HG03097 (cell line): Measurements from ENCODE around the gene IFITM1.

ENCODE experiments used
- ATAC-seq: cut with Tn5 transposase; IDR thresholded peaks from one replicate; pipeline ENCODE4 v1.9.1; 2021; ENCODE audit not compliant: unreplicated experiment, low FRiP score

IFITM1 gene

DNA sequence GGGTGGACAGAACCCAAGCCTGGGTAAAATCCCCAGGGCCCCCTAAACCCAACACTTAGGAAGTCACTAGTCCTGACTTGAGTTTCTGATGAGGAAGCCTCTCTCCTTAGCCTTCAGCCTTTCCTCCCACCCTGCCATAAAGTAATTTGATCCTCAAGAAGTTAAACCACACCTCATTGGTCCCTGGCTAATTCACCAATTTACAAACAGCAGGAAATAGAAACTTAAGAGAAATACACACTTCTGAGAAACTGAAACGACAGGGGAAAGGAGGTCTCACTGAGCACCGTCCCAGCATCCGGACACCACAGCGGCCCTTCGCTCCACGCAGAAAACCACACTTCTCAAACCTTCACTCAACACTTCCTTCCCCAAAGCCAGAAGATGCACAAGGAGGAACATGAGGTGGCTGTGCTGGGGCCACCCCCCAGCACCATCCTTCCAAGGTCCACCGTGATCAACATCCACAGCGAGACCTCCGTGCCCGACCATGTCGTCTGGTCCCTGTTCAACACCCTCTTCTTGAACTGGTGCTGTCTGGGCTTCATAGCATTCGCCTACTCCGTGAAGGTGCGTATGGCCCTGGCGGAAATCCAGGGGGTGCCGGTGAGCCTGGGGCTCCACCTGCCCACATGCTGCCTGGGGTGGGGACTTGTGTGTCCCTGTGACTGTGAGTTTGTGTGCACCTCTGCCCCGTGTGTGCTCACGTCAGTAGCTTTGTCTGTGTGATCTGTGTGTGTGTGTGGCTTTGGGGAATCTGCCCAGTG, at the start of gene IFITM1:
Gene IFITM1 (plus strand): TSS at position 254 of the 767 bp plus-strand sequence. CDS start 131 bp downstream, at position 385.
- no peak for ATAC-seq

DNA sequence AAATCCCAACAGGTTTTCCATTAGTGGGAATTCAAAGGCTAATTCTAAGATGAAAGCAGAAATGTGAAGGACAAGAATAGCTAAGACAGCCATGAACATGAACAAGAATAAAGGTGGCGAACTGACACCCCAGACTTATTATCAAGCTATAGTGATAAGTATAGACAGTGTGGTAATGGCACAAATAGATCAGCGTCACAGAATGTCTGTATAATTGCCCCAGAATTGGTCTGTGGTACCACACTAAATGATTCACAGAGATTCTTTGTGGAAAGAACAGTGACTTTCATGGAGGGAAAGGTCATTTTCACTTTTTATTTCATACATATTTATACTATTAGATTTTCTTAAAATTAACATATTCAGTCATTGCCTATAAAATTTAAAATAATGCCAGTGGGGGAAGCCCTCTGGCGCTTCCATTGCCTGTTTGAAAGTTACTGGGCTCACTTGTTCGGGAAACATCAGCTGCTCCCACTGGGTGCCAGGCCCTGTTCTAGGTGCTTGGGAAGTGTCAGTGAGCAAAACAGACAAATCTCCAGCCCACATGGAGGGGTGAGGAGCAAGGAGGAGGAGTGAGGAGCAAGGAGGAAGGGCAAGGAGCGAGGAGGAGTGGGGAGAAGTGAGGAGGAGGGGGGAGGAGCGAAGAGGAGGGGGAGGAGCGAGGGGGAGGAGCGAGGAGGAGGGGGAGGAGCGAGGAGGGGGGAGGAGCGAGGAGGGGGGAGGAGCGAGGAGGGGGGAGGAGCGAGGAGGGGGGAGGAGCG, 47.0 kb upstream of the IFITM1 start:
- ATAC-seq = no peak

DNA sequence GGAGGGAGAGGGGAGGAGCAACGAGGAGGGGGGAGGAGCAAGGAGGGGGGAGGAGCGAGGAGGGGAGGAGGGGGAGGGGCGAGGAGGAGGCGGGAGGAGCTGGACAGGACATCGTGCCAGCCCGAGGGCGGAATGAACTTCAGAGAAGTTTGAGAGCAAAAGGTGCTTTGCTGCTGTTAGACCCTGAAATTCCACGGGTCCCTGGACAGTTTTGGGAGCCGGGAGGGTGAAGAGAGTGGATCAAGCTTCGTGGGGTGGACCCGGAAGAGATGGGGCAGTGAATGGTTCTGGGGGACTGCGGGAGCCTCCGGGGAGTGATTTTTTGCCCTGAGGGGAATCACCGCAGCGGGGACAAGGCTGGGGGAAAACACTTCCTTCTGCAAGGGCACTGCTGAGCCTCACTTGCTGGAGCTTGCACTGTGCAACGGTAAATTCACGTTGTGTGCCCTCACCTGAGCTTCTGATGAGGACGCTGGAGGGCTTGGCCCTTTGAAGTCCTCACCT, 46.3 kb upstream of the IFITM1 start:
- no peak for ATAC-seq

DNA sequence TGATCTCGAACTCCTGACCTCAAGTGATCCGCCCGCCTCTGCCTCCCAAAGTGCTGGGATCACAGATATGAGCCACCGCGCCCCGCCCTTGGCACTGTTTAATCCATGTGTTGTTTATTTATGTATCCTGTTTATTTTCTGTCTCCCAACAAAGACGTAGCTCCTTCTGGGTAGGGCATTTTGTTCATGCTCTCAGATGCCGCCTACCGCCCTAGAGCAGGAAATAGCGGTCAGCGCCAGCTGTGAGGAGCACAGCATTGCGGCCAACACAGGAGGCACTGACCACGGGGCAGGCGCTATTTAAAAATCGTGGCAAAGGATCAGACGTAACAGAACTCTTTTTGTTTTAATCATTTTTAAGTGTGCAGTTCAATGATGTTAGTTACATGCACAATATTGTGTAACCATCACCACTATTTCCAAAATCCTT, 45.1 kb upstream of the IFITM1 start:
- peak; percentile 46 for ATAC-seq

DNA sequence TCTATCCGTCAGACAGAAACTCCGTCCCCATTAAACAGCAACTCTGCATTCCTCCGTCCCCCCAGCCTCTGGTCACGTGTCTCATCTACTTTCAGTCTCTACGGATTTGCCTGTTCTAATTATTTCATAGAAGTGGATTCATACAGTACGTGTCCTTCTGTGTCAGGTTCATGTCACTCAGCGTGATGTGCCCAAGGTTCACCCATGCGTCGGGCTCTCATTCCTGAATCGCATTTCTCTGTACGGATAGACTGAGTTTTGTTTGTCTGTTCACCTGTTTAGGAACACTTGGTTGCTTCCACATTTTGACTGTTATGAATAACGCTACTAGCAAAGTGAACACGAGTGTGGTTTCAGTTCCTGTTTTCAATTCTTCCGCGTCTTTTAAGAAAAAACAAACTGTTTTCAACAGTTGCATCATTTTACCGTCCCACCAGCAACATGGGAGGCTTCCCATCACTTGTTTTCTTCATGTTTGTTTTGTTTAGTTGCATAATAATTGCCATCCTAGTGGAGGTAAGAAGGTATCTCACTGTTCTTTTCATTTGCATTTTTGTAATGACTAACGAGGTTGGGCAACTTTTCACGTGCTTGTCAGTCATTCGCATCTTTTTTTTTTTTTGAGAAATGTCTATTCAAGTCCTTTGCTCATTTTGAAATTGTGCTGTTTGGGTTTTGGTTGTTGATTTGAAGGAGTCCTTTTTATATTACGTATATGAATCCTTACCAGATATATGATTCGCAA, 44.5 kb upstream of the IFITM1 start:
- peak; percentile 62 for ATAC-seq

DNA sequence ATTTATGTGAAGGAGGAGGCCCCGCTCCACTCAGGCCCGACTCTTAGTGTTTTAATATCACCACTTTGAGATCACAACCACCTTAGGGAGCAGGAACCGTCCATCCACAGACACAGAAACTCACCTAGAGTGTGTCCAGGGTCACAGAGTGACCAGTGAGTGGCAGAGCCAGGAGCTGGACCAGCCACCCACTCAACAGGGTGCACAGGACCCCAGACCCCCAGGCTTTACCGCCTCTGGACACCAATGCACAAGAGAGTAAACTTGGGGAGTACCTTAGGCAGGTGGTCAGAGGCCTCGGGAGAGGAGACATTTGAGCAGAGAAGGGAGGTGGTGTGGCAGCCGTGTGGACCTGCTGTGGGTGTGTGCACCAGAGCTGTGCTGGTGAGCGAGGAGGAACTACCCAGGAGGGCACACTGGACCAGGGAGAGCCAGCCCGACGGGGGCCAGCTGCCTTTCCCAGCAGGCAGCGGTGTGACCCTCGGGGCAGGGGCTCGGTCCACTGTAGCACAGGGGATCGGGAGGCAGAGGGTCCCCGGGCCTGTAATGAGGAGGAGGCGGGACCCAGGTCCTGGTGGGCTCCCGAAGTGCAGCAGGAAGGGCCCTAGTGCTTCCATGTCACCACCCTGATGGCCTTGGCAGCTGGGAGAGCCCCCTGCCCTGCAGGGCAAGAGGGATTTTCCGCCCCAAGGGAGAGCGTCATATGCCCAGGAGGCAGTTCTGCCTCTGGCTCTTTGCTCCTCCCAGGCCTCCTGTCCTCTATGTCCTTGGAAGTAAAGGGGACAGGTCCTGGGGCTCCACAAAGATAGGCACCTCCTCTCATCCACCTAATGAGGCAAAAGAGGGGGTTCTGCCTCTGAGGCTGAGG, 43.2 kb upstream of the IFITM1 start:
- ATAC-seq = no peak

DNA sequence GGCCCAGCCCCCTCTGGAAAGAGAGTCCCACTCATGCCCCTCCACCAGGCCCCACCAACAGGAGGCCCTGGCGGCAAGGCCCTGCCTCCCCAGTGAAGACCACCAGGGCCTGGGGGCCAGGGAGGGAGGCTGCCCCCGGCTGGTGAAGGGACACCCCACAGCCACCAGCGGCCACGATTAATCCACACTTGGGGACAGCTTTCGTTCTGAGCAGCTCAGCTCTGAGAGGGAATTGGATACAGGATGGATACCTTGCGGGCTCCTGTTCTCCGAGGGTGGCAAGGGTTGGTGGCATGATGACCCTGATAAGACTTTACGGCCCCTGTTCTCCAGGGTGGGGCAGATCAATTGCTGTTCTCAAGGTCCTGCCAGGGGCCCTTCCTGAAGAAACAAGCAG, 42.5 kb upstream of the IFITM1 start:
- no peak for ATAC-seq

DNA sequence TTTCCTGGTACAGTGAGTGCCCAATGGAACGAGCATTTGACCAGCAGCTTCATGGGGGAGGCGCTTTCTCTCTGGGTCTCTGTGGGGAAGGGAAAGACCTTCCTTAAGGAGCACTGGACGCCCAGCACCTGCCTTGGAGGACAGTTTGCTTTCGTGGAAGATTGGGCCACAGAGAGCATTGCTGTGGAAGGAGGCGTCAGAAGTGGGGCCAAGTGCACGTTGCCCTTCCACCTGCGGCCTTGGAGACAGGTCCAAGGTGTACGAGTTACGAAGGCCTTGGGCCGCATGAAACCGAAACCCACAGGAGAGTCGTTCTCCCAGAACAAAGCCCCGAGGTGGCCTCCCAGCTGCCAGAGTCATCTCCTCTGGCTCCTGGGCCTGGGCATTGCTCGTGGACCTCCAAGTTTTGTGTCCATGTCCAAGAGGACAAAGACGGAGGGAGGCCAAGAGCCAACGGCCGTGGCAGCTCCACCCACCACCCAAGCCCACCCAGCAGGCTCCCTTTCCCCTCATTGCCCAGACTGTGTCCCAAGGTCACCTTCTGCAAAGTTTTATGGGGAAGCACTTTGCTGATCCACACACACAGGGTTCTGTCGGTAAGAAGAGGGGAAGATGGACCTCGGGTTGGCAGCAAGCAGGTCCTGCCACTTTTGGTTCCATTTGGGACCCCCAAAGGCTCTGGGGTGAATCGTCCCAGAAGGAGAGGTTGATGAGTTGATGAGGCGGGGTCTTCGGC, 41.5 kb upstream of the IFITM1 start:
- ATAC-seq = no peak

DNA sequence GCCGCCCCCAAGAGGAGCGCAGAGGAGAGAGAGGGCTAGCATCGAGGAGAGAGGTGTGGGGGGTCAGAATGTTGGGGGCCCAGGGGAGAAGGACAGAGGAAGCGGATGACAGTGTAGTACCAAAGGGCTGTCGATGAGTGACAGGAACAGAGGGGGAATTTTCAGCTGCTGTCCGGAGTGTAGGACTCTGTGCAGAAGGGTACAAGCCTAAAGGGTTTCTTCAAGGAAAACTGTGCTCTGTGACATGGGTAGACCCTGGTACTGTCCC, 41.0 kb upstream of the IFITM1 start:
- ATAC-seq = no peak

DNA sequence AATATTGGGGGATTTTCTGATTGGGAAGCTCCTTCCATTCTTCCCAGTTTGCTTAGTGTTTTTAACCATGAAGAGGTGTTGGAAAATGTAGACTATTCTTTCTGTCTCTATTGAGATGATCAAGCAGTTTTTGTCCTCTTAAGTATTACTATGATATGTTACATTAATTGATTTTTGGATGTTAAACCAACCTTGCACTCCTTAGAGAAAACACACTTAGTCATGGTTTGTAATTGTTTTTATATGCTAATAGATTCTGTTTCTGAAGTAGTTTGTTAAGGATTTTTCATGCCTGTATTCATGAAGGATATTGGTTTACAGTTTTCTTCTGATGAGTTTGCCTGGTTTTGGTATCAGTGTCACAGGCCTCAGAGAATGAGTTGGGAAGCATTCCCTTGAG, 37.6 kb upstream of the IFITM1 start:
- no peak for ATAC-seq

DNA sequence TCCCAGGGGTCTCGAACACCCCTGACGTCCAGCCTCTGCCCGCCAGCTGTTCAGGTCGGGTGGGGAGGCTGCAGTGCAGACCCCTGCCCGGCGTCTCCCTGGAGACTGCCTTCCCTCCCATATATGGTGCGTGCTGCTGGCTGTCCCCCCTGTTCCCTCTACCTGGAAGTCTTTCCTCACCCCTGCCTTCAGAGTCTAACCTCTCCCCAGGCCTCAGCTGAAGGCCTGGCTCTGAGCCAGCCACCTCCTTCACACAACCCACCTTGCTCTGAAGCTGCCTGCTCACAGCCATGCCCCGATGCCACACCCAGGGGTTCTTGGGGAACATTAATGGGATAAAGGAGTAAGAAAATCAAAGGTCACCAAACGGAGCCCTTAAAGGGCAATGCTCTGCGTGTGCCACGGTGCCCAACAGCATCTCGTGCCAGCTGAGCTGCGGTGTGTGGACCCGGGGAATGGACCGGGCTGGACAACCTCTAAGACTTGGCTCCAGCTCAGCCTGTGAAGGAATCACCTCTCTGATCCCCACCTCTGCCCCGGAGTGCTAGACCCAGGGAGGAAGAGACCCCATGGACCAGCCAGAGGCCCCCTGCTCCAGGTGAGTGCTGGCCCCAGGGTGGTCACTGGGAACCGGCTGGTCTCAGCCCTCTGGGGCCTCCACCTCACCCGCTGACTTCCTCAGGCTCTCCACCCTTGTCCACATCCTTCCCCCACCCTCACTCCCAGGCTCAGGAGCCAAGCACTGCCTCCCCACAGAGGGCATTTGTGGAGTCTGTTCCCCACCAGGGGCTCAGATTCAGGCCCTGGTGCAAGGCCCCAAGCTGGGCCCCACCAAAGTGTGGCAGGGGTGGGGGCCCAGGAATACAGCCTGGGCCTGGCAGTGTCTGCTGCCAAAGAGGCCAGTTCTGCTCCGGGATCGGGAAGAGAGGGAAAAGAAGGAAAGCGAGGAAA, 35.6 kb upstream of the IFITM1 start, which contains the start of gene NLRP6:
Gene NLRP6 (plus strand): TSS at position 407 of the 951 bp plus-strand sequence. CDS start 163 bp downstream, at position 570.
- ATAC-seq = no peak

DNA sequence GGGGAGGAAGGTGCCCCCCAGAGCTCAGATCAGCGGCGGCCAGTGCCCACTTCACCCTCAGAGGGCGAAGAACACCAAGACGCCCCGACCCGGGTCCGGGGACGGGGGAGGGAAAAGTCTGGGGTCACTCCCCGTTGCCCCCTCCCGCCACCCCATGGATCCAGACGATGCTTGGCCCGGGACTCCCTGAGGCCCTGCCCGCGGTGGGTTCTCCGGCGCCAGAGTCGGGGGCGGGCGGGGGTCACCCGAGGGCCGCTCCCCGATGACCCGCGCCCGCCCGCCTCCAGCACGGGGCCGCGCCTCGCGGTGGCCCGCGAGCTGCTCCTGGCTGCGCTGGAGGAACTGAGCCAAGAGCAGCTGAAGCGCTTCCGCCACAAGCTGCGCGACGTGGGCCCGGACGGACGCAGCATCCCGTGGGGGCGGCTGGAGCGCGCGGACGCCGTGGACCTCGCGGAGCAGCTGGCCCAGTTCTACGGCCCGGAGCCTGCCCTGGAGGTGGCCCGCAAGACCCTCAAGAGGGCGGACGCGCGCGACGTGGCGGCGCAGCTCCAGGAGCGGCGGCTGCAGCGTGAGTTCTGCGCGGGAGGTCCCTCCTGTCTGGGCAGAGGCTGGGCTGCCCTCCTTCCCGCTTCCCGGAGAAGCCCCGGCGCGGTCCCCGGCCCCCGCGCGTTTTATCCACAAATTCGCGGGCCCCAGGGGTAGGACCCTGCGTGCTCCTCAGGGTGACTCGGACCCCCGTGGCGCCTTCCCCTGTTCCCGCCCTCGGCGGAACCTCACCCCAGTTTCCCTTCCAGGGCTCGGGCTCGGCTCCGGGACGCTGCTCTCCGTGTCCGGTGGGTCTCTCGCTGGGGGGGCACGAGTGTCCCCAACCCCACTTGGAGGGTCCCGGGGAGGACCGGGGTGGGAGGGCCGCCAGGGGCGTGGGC, 34.5 kb upstream of the IFITM1 start:
- ATAC-seq = no peak

DNA sequence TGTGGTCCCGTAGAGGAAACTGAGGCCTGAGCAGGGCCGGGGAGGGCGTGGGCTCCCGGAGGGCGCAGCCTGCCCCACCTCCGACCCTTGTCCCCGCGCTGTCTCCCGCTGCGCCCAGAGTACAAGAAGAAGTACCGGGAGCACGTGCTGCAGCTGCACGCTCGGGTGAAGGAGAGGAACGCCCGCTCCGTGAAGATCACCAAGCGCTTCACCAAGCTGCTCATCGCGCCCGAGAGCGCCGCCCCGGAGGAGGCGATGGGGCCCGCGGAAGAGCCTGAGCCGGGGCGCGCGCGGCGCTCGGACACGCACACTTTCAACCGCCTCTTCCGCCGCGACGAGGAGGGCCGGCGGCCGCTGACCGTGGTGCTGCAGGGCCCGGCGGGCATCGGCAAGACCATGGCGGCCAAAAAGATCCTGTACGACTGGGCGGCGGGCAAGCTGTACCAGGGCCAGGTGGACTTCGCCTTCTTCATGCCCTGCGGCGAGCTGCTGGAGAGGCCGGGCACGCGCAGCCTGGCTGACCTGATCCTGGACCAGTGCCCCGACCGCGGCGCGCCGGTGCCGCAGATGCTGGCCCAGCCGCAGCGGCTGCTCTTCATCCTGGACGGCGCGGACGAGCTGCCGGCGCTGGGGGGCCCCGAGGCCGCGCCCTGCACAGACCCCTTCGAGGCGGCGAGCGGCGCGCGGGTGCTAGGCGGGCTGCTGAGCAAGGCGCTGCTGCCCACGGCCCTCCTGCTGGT, 33.7 kb upstream of the IFITM1 start:
- ATAC-seq = no peak

DNA sequence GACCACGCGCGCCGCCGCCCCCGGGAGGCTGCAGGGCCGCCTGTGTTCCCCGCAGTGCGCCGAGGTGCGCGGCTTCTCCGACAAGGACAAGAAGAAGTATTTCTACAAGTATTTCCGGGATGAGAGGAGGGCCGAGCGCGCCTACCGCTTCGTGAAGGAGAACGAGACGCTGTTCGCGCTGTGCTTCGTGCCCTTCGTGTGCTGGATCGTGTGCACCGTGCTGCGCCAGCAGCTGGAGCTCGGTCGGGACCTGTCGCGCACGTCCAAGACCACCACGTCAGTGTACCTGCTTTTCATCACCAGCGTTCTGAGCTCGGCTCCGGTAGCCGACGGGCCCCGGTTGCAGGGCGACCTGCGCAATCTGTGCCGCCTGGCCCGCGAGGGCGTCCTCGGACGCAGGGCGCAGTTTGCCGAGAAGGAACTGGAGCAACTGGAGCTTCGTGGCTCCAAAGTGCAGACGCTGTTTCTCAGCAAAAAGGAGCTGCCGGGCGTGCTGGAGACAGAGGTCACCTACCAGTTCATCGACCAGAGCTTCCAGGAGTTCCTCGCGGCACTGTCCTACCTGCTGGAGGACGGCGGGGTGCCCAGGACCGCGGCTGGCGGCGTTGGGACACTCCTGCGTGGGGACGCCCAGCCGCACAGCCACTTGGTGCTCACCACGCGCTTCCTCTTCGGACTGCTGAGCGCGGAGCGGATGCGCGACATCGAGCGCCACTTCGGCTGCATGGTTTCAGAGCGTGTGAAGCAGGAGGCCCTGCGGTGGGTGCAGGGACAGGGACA, 32.9 kb upstream of the IFITM1 start:
- ATAC-seq = no peak

DNA sequence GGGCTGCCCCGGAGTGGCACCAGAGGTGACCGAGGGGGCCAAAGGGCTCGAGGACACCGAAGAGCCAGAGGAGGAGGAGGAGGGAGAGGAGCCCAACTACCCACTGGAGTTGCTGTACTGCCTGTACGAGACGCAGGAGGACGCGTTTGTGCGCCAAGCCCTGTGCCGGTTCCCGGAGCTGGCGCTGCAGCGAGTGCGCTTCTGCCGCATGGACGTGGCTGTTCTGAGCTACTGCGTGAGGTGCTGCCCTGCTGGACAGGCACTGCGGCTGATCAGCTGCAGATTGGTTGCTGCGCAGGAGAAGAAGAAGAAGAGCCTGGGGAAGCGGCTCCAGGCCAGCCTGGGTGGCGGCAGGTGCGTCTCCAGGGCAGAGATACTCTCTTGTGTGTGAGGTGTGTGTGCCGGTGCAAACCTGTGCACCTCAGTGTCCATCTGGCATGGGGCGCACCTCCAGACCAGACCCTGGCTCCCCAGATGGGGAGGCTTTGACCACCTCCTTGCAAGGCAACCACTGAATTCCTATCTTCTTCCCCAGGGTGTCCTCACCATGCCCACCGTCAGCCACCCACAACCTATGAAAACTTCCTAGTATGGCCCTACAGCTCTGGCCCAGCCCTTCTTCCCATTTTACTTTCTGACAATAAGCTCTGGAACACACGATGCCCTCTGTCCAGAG, 32.2 kb upstream of the IFITM1 start:
- no peak for ATAC-seq
